Loucy (cell line): ENCODE data around the gene PFKM.

Experiments used
- H2AFZ ChIP-seq: fragments of 200-600 bp; sonication (generic); 2 replicates; pipeline ENCODE4 v1.6.0; 2016; ENCODE audit warnings: antibody characterized with exemption, mild to moderate bottlenecking, low read length, moderate library complexity
- H3F3A ChIP-seq: fragments of 200-600 bp; 2 replicates; pipeline ENCODE4 v1.6.0; 2016; ENCODE audit warnings: antibody characterized with exemption, low read depth, mild to moderate bottlenecking
- H3K27me3 ChIP-seq: fragments of 200-600 bp; sonication (generic); 2 replicates; pipeline ENCODE4 v1.6.1; 2014; ENCODE audit warnings: low read length, mild to moderate bottlenecking; ENCODE audit not compliant: insufficient read depth, poor library complexity, severe bottlenecking
- H3K36me3 ChIP-seq: fragments of 200-600 bp; sonication (generic); 2 replicates; pipeline ENCODE4 v1.6.1; 2016; ENCODE audit warnings: low read length; ENCODE audit not compliant: insufficient read depth
- H3K4me1 ChIP-seq: fragments of 200-600 bp; sonication (generic); 2 replicates; pipeline ENCODE4 v1.5.1; 2014; ENCODE audit warnings: low read length, mild to moderate bottlenecking; ENCODE audit not compliant: insufficient read depth, poor library complexity, severe bottlenecking
- H3K4me2 ChIP-seq: fragments of 200-600 bp; sonication (generic); 2 replicates; pipeline ENCODE4 v1.6.0; 2014; ENCODE audit warnings: antibody characterized with exemption, low read length, low read depth, mild to moderate bottlenecking; ENCODE audit not compliant: poor library complexity, severe bottlenecking
- H3K4me3 ChIP-seq: fragments of 200-600 bp; sonication (generic); 2 replicates; pipeline ENCODE4 v1.5.1; 2014; ENCODE audit warnings: low read length, mild to moderate bottlenecking, mixed read lengths; ENCODE audit not compliant: poor library complexity, severe bottlenecking
- H3K79me2 ChIP-seq: fragments of 200-600 bp; sonication (generic); 2 replicates; pipeline ENCODE4 v1.6.1; 2014; ENCODE audit warnings: low read length; ENCODE audit not compliant: insufficient read depth
- H3K9ac ChIP-seq: fragments of 200-600 bp; sonication (generic); 2 replicates; pipeline ENCODE4 v1.6.0; 2014; ENCODE audit warnings: mild to moderate bottlenecking, low read depth, low read length, moderate library complexity; ENCODE audit not compliant: poor library complexity, severe bottlenecking
- H3K9me2 ChIP-seq: fragments of 200-600 bp; sonication (generic); replicated peaks from 2 replicates; pipeline ENCODE4 v1.6.1; 2016; ENCODE audit warnings: low read depth, low read length, mixed read lengths
- H3K9me3 ChIP-seq: fragments of 200-600 bp; sonication (generic); 2 replicates; pipeline ENCODE4 v1.6.1; 2014; ENCODE audit warnings: mild to moderate bottlenecking, antibody characterized with exemption, low read length, low read depth; ENCODE audit not compliant: insufficient read depth
- H4K20me1 ChIP-seq: fragments of 200-600 bp; sonication (generic); 2 replicates; pipeline ENCODE4 v1.6.0; 2014; ENCODE audit warnings: antibody characterized with exemption, low read length, mild to moderate bottlenecking; ENCODE audit not compliant: insufficient read depth, poor library complexity, severe bottlenecking
- CTCF ChIP-seq: fragments of 200-600 bp; sonication (generic); conservative IDR thresholded peaks from 2 replicates; pipeline ENCODE4 v1.5.1; 2014; ENCODE audit warnings: mild to moderate bottlenecking, antibody characterized with exemption, low read length
- EZH2phosphoT487 ChIP-seq: fragments of 200-600 bp; IDR thresholded peaks from 2 replicates; pipeline ENCODE4 v1.6.1; 2018; ENCODE audit warnings: antibody characterized with exemption, mild to moderate bottlenecking, moderate library complexity, borderline replicate concordance

Gene PFKM

DNA sequence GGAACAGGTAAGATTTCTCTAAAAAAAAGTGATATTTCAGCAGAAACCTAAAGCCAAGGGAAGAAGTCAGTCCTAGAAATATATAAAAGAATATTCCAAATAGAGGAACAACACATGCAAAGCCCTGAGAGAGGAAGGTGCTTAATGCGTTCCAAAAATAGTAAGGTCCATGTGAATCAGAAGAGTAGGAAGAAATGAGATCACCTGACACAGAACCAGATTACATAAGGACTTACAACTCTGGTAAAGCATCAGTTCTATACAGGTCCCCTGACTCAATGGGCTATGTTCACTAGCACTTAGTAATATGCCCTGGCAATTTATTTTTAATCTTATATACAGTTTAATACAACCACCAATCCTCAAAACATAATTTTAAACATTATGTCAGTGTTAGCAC is 43.3 kb upstream of the PFKM start:
- no peaks in the 10 kb centered on the region for H3K9me2 ChIP-seq
- no peak overlapping the region for H3K4me3 ChIP-seq
- H3K9ac ChIP-seq: no peak overlapping the region
- no peaks in the 10 kb centered on the region for H3K4me1 ChIP-seq
- H3K27me3 ChIP-seq: no peaks in the 10 kb centered on the region
- no peaks in the 10 kb centered on the region for H3K79me2 ChIP-seq
- H3K4me2 ChIP-seq: no peak overlapping the region
- TF ChIP-seq EZH2phosphoT487 (no peak), CTCF (no peak)
- H2AFZ ChIP-seq: no peak overlapping the region
- no peaks in the 10 kb centered on the region for H3K9me3 ChIP-seq
- no peaks in the 10 kb centered on the region for H4K20me1 ChIP-seq
- H3K36me3 ChIP-seq: peaks cover 56% of the 10 kb centered on the region
- no peaks in the 10 kb centered on the region for H3F3A ChIP-seq

DNA sequence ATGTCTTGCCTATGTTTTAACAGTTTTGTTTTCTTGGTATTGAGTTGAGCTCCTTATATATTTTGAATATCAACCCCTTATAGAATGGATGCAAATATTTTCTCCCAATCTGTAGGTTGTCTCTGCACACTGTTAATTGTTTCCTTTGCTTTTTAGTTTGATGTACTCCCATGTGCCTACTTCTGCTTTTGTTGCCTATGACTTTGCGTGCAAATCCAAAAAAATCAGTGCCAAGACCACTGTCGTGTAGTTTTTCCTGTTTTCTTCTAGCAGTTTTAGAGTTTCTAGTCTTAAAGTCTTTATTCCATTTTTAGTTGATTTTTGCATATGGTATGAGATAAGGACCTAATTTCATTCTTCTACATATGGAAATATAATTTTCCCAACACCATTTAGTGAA is 42.1 kb upstream of the PFKM start:
- H3K79me2 ChIP-seq: no peaks in the 10 kb centered on the region
- no peak overlapping the region for H2AFZ ChIP-seq
- no peaks in the 10 kb centered on the region for H3K27me3 ChIP-seq
- H4K20me1 ChIP-seq: no peaks in the 10 kb centered on the region
- no peak overlapping the region for H3K4me3 ChIP-seq
- H3K9ac ChIP-seq: no peak overlapping the region
- H3K9me3 ChIP-seq: no peaks in the 10 kb centered on the region
- TF ChIP-seq EZH2phosphoT487 (no peak), CTCF (no peak)
- peaks cover 47% of the 10 kb centered on the region for H3K36me3 ChIP-seq
- no peaks in the 10 kb centered on the region for H3K4me1 ChIP-seq
- no peaks in the 10 kb centered on the region for H3F3A ChIP-seq
- no peak overlapping the region for H3K4me2 ChIP-seq
- H3K9me2 ChIP-seq: no peaks in the 10 kb centered on the region

DNA sequence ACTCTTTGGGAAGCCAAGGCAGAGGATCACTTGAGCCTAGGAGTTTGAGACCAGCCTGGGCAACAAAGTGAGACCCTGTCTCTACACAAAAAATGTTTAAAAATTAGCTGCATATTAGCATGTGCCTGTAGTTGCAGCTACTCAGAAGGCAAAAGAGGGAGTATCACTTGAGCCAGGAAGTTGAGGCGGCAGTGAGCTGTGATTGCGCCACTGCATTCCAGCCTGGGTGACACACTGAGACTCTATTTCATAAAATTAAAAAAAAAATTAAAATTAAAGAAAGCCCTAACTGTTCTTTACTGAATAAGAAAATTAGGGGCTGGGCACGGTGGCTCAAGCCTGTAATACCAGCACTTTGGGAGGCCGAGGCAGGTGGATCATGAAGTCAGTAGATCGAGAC is 40.3 kb upstream of the PFKM start:
- H4K20me1 ChIP-seq: no peaks in the 10 kb centered on the region
- H3K36me3 ChIP-seq: peaks cover 48% of the 10 kb centered on the region
- H3K9ac ChIP-seq: no peak overlapping the region
- TF ChIP-seq EZH2phosphoT487: no peak
- no peak for TF ChIP-seq CTCF
- H3K4me3 ChIP-seq: no peak overlapping the region
- no peaks in the 10 kb centered on the region for H3K4me1 ChIP-seq
- H3K9me2 ChIP-seq: no peaks in the 10 kb centered on the region
- no peaks in the 10 kb centered on the region for H3K79me2 ChIP-seq
- H3F3A ChIP-seq: no peaks in the 10 kb centered on the region
- no peak overlapping the region for H2AFZ ChIP-seq
- no peaks in the 10 kb centered on the region for H3K9me3 ChIP-seq
- H3K4me2 ChIP-seq: no peak overlapping the region
- no peaks in the 10 kb centered on the region for H3K27me3 ChIP-seq
